Neural cell (in vitro differentiated cells): ENCODE measurements around the gene FYN.

Experiments
- EP300 ChIP-seq: fragments of 450-650 bp; conservative IDR thresholded peaks from 2 replicates; pipeline ENCODE4 v1.6.1; 2014; ENCODE audit warnings: antibody characterized with exemption, mild to moderate bottlenecking, moderate library complexity; ENCODE audit not compliant: poor library complexity, severe bottlenecking
- EZH2 ChIP-seq: fragments of 200-600, 300-800 bp; shearing (Covaris generic), sonication (generic); IDR thresholded peaks from 2 replicates; pipeline ENCODE4 v1.6.1; 2014; ENCODE audit warnings: antibody characterized with exemption, low read length, borderline replicate concordance, mild to moderate bottlenecking; ENCODE audit not compliant: insufficient read depth, poor library complexity, severe bottlenecking
- MXI1 ChIP-seq: fragments of 450-650 bp; conservative IDR thresholded peaks from 2 replicates; pipeline ENCODE4 v1.6.1; 2014; ENCODE audit warnings: antibody characterized with exemption, mild to moderate bottlenecking; ENCODE audit not compliant: poor library complexity, severe bottlenecking
- RAD21 ChIP-seq: fragments of 450-650 bp; conservative IDR thresholded peaks from 2 replicates; pipeline ENCODE4 v1.6.1; 2014; ENCODE audit warnings: antibody characterized with exemption, mild to moderate bottlenecking, moderate library complexity
- SMC3 ChIP-seq: fragments of 450-650 bp; conservative IDR thresholded peaks from 2 replicates; pipeline ENCODE4 v1.6.1; 2014; ENCODE audit warnings: antibody characterized with exemption, mild to moderate bottlenecking, moderate library complexity; ENCODE audit not compliant: poor library complexity
- TAF1 ChIP-seq: IDR thresholded peaks from 2 replicates; pipeline ENCODE4 v1.6.1; 2012; ENCODE audit warnings: low read depth
- TF ChIP-seq, protein P1 (sequence below): fragments of 450-650 bp; IDR thresholded peaks from 2 replicates; pipeline ENCODE4 v1.5.1; 2014; ENCODE audit warnings: antibody characterized with exemption, mild to moderate bottlenecking, moderate library complexity; ENCODE audit not compliant: poor library complexity, severe bottlenecking

DNA sequence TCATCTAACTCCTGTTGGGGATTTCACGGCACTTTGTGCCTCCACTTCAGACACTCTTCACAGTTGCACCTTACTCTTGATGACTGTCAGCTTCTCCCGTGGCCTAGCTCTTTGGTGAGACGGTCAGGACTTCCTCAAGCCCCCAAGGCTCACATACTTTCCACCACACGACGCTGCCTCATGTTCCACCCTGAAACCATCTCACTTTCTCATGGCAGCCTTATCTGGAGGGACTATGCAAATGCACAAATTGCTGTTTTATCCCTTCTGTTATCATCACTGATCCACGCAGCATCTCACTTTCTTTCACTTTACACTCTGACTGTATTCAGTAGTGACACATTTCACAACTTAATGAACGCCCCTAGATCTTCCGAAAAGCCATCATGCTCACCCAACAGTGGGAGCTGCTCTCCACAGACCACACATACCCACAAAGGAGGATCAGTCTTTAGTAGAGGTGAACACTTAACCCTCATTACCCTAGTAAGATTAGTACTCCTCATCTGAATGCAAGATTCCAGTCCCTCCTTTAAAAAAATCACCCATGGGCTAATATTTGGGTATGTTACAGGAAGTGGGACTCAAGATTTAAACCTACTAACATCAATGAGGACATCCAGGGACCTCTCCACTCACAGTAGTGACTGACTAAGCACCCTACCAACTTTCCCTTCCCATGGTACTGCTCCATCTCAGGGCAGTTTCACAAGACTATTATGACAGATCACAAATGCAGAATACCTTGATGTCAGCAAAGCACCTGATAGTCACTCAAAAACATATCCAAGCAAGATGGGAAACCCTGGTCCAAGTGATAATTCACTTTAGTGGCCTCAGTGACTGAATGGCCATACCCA is 35.4 kb downstream of the FYN start:
- TF ChIP-seq RAD21, result no peak
- TF ChIP-seq, protein P1, sequence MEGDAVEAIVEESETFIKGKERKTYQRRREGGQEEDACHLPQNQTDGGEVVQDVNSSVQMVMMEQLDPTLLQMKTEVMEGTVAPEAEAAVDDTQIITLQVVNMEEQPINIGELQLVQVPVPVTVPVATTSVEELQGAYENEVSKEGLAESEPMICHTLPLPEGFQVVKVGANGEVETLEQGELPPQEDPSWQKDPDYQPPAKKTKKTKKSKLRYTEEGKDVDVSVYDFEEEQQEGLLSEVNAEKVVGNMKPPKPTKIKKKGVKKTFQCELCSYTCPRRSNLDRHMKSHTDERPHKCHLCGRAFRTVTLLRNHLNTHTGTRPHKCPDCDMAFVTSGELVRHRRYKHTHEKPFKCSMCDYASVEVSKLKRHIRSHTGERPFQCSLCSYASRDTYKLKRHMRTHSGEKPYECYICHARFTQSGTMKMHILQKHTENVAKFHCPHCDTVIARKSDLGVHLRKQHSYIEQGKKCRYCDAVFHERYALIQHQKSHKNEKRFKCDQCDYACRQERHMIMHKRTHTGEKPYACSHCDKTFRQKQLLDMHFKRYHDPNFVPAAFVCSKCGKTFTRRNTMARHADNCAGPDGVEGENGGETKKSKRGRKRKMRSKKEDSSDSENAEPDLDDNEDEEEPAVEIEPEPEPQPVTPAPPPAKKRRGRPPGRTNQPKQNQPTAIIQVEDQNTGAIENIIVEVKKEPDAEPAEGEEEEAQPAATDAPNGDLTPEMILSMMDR, result no peak
- TF ChIP-seq TAF1, result no peak
- TF ChIP-seq EZH2, result no peak
- TF ChIP-seq MXI1, result no peak
- no peak for TF ChIP-seq EP300
- no peak for TF ChIP-seq SMC3
